CD4-positive, alpha-beta T cell (primary cell): ENCODE results near the gene RDH5. TPM values are rescaled to one million over a fixed set of nuclear protein-coding genes. Genes with fewer than 3 reads are reported as not detected.
A peak's percentile ranks its signal among the peaks of the same experiment; 100 is the strongest.

ENCODE experiments used
- ATAC-seq: fragments of 200-7000 bp; cut with Tn5 transposase; one replicate; pipeline ENCODE4 v1.10.0; 2022; ENCODE audit warnings: mild to moderate bottlenecking; ENCODE audit not compliant: poor library complexity
- CTCF ChIA-PET: fragments of 350-600 bp; sonication (Branson Sonifier 250); formaldehyde crosslinking; loops from one replicate; lab custom pipeline; 2021; ENCODE audit warnings: antibody characterized with exemption, inconsistent platforms; lab: Charles Lee
- POLR2A ChIA-PET: fragments of 350-600 bp; sonication (Branson Sonifier 250); formaldehyde crosslinking; loops from one replicate; lab custom pipeline; 2021; ENCODE audit warnings: antibody characterized with exemption, inconsistent platforms; lab: Charles Lee
- DNase-seq, 14 experiments: peaks; one replicate each; pipeline ENCODE4 v3.0.0-alpha.2; 2013 to 2020; ENCODE audit warnings: mixed read lengths in 2 of 14
- H3K27ac ChIP-seq, 2 donors: one replicate each; pipeline versions ENCODE4 v1.5.1 to v1.7.0; 2013; ENCODE audit warnings: low read length in 2 of 2, low read depth in 1 of 2, mild to moderate bottlenecking in 1 of 2
- H3K27me3 ChIP-seq, 2 experiments: 1 replicate in 1 of 2; 2 replicates in 1 of 2; pipeline versions ENCODE4 v1.6.1 to v1.7.0; 2013; ENCODE audit warnings: low read length in 2 of 2, control low read depth in 1 of 2, mild to moderate bottlenecking in 1 of 2, moderate library complexity in 1 of 2; ENCODE audit not compliant: insufficient read depth in 2 of 2, control insufficient read depth in 1 of 2
- H3K36me3 ChIP-seq: one replicate; pipeline ENCODE4 v1.6.1; 2013; ENCODE audit warnings: low read length, control low read depth; ENCODE audit not compliant: insufficient read depth
- H3K4me1 ChIP-seq: one replicate; pipeline ENCODE4 v1.6.1; 2013; ENCODE audit warnings: low read length, control low read depth; ENCODE audit not compliant: insufficient read depth
- H3K4me3 ChIP-seq: one replicate; pipeline ENCODE4 v1.5.1; 2013; ENCODE audit warnings: mild to moderate bottlenecking, low read length, moderate library complexity
- H3K9me3 ChIP-seq, 2 experiments: 1 replicate in 1 of 2; 2 replicates in 1 of 2; pipeline versions ENCODE4 v1.6.1 to v1.7.0; 2013; ENCODE audit warnings: low read length in 2 of 2, mild to moderate bottlenecking in 2 of 2, control low read depth in 1 of 2, moderate library complexity in 1 of 2; ENCODE audit not compliant: control insufficient read depth in 1 of 2, insufficient read depth in 1 of 2
- H3K27ac Mint-ChIP-seq: one replicate; pipeline ENCODE4 v1.8.0; 2020; ENCODE audit warnings: mixed read lengths
- H3K27me3 Mint-ChIP-seq: one replicate; pipeline ENCODE4 v1.8.0; 2021; ENCODE audit warnings: mixed read lengths
- H3K36me3 Mint-ChIP-seq: one replicate; pipeline ENCODE4 v1.8.0; 2021; ENCODE audit warnings: low read depth, mixed read lengths
- H3K4me1 Mint-ChIP-seq: one replicate; pipeline ENCODE4 v1.8.0; 2021; ENCODE audit warnings: low read depth, mixed read lengths
- H3K4me3 Mint-ChIP-seq: one replicate; pipeline ENCODE4 v1.8.0; 2020; ENCODE audit warnings: mild to moderate bottlenecking, mixed read lengths
- H3K9me3 Mint-ChIP-seq: one replicate; pipeline ENCODE4 v1.8.0; 2020; ENCODE audit warnings: mixed read lengths
- intact Hi-C, 2 experiments: fragments of 100-400 bp; cut with DNase I in 1 of 2; cut with micrococcal nuclease in 1 of 2; formaldehyde crosslinking; loops; one replicate each; pipeline versions ENCODE4 v1.15.1 to v1.9.0; 2023 to 2025; cut with DNase I, micrococcal nuclease
- total RNA-seq, 174 experiments: library from RNA in 2 of 174; stranded (reverse) in 2 of 174; gene quantifications; one replicate each; pipeline ENCODE4 v1.2.3 and lab custom pipeline; 2021 to 2026
- TF ChIP-seq, protein P1 (sequence below): fragments of 200-600 bp; IDR thresholded peaks from one replicate; pipeline ENCODE4 v1.8.0; 2022; ENCODE audit warnings: antibody characterized with exemption, mild to moderate bottlenecking

The RDH5 gene
- total RNA-seq, 2 experiments from 2014 or later, result 8.8 TPM

DNA sequence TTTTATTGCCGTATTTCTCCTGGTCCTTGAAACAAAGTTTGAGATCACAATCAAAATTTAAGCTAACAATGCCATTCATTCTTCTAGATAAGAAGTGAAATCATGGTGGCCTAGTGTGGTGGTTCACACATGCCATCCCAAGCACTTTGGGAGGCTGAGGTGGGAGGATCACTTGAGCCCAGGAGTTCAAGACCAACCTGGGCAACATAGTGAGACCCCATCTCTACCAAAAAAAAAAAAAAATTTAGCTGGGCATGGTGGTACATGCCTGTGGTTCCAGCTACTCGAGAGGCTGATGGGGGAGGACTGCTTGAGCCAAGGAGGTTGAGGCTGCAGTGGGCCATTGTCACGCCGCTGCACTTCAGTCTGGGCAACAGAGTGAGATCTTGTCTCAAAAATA lies 47.0 kb downstream of the RDH5 start:
- Mint-ChIP-seq H3K4me1 (peaks cover 13% of the 10 kb centered on the region), H3K36me3 (peaks cover 53% of the 10 kb centered on the region)
- TF ChIP-seq, protein P1, sequence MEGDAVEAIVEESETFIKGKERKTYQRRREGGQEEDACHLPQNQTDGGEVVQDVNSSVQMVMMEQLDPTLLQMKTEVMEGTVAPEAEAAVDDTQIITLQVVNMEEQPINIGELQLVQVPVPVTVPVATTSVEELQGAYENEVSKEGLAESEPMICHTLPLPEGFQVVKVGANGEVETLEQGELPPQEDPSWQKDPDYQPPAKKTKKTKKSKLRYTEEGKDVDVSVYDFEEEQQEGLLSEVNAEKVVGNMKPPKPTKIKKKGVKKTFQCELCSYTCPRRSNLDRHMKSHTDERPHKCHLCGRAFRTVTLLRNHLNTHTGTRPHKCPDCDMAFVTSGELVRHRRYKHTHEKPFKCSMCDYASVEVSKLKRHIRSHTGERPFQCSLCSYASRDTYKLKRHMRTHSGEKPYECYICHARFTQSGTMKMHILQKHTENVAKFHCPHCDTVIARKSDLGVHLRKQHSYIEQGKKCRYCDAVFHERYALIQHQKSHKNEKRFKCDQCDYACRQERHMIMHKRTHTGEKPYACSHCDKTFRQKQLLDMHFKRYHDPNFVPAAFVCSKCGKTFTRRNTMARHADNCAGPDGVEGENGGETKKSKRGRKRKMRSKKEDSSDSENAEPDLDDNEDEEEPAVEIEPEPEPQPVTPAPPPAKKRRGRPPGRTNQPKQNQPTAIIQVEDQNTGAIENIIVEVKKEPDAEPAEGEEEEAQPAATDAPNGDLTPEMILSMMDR, result no peak

DNA sequence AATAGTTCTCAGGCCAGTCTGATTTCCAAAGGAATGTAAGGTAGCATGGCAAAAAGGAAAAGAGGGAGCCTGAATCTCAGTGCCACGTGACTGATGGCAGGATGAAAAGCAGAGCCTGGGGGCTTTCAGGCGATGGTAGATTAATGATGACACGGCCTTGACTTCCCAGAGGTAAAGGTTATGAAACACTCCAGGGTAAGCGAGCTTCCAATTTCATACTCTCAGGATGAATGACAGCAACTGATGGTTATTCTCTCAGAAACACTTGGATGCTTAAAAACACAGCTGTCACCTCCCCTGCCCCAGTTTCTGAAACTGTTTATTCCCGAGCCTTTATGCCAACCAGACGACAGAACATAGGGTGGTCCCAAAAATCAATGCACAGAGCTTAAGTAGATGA lies 51.5 kb downstream of the RDH5 start:
- no peaks in the 10 kb centered on the region for H3K27me3 ChIP-seq
- ChIA-PET CTCF (no interaction called here), POLR2A (no interaction called here)
- Mint-ChIP-seq H3K27me3 (no peaks in the 10 kb centered on the region), H3K27ac (peak overlapping the region; percentile 19), H3K9me3 (no peaks in the 10 kb centered on the region), H3K36me3 (peaks cover 56% of the 10 kb centered on the region), H3K4me1 (peaks cover 12% of the 10 kb centered on the region), H3K4me3 (no peak overlapping the region)
- DNase-seq (no peak), ATAC-seq (no peak)
- H3K4me1 ChIP-seq, result no peaks in the 10 kb centered on the region
- H3K27ac ChIP-seq, result no peak overlapping the region
- no peak overlapping the region for H3K4me3 ChIP-seq
- intact Hi-C loops, result no loop called here
- H3K36me3 ChIP-seq, result peaks cover 50% of the 10 kb centered on the region
- TF ChIP-seq, protein P1, result no peak
- H3K9me3 ChIP-seq, result no peaks in the 10 kb centered on the region

More for the DNA sequence above, 47.0 kb downstream of the RDH5 start:
- Histone ChIP-seq H3K4me3 (no peak overlapping the region), H3K27me3 (no peaks in the 10 kb centered on the region), H3K27ac (no peak overlapping the region), H3K9me3 (no peaks in the 10 kb centered on the region), H3K4me1 (no peaks in the 10 kb centered on the region), H3K36me3 (peaks cover 54% of the 10 kb centered on the region)
- H3K27ac Mint-ChIP-seq, result no peak overlapping the region
- ChIA-PET CTCF (interaction anchor here (0.9 kb wide), 1 partner anchor 384 kb away, joined by 3 read pairs; no protein-coding TSS in a partner anchor), POLR2A (interaction anchor here (1.5 kb wide), 1 partner anchor 23 kb away, joined by 6 read pairs; no protein-coding TSS in a partner anchor)
- intact Hi-C loops, result no loop called here
- H3K4me3 Mint-ChIP-seq, result no peak overlapping the region
- H3K9me3 Mint-ChIP-seq, result no peaks in the 10 kb centered on the region
- no peak for DNase-seq
- no peaks in the 10 kb centered on the region for H3K27me3 Mint-ChIP-seq
- ATAC-seq, result no peak

Other genes with a start within 250 kb of the RDH5 start
- not detected for gene OR6C68, start 228.0 kb upstream of the RDH5 start, total RNA-seq
- gene OR6C4, start 170.8 kb upstream of the RDH5 start, total RNA-seq, result not detected
- gene OR2AP1, start 147.9 kb upstream of the RDH5 start, total RNA-seq, result under 1 TPM in 1 of 2 experiments, not detected in 1; 0.22 TPM
- gene OR10P1, start 83.5 kb upstream of the RDH5 start, total RNA-seq, result not detected
- 1 to 10 TPM; 1.2 to 1.6 TPM for gene ITGA7, start 12.5 kb upstream of the RDH5 start, total RNA-seq
- 10 to 100 TPM; 34.8 to 36.9 TPM for gene BLOC1S1, start 4.3 kb upstream of the RDH5 start, total RNA-seq
- 10 to 100 TPM; 34.0 to 36.4 TPM for gene CD63, start 8.6 kb downstream of the RDH5 start, total RNA-seq
- gene GDF11, start 22.7 kb downstream of the RDH5 start, total RNA-seq, result 1 to 10 TPM; 4.4 to 6.6 TPM
- 10 to 100 TPM; 38.2 to 38.6 TPM for gene SARNP, start 97.3 kb downstream of the RDH5 start, total RNA-seq
- 10 to 100 TPM; 13.0 to 14.9 TPM for gene ORMDL2, start 97.6 kb downstream of the RDH5 start, total RNA-seq
- 10 to 100 TPM; 17.8 to 21.0 TPM for gene DNAJC14, start 109.2 kb downstream of the RDH5 start, total RNA-seq
- not detected for gene MMP19, start 122.5 kb downstream of the RDH5 start, total RNA-seq
- gene PYM1, start 207.5 kb downstream of the RDH5 start, total RNA-seq, result 10 to 100 TPM; 13.7 to 16.7 TPM
- gene DGKA, start 210.8 kb downstream of the RDH5 start, total RNA-seq, result 100 to 1,000 TPM; 799 to 818 TPM
- gene PMEL, start 245.6 kb downstream of the RDH5 start, total RNA-seq, result not detected
- gene CDK2, start 246.4 kb downstream of the RDH5 start, total RNA-seq, result 10 to 100 TPM; 15.8 to 16.0 TPM